Urothelium cell line (cell line): ENCODE measurements around the gene RABGAP1L.
A peak's percentile ranks its signal among the peaks of the same experiment; 100 is the strongest.

Experiments
- DNase-seq: peaks from one replicate; pipeline ENCODE4 v3.0.0; 2011; ENCODE audit warnings: low spot score, mixed read lengths
- FAIRE-seq: peaks from 2 replicates; lab custom pipeline; 2011; peaks lifted over from hg19 to GRCh38; lab: Jason Lieb, UNC

RABGAP1L gene

DNA sequence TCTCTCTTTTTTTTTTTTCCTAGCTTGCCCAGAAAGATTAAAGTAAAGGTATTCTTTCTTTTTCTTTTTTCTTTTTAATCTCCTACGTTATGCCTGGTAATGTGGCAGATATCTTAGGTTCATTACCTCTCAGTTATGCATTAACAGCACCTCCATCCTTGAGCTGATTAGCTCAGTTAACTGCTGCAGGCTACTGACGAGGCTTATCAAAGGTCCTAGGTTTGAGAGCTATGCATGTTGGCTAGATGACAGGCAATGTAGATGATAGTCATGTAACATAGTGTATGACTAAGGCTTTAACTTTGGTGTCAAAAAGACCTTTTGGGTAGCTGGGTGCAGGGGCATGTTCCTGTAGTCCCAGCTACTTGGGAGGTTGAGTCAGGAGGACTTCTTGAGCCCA is 786.7 kb downstream of the RABGAP1L start:
- FAIRE-seq (no peak), DNase-seq (no peak)

GRCh38 chr1:174949061-174949460 is 789.7 kb downstream of the RABGAP1L start:
- DNase-seq (no peak), FAIRE-seq (no peak)

DNA sequence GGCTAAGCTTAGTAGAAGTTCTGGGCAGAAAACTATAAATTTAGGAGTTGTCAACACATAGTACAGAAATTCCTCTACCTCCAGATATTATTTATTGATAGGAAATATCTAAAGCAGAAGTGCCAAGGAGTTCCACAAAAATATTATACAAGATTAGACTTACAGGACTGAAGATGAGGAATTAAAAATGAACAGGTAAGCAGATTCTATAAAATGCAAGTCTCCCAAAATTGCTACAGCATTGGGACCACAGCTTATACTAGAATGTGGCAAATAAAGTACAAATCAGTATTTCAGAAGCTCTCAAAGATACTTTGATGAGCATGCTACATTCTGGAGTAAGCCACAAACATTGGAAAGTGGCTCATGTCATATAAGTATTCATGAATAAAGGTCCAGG is 790.3 kb downstream of the RABGAP1L start:
- DNase-seq (no peak), FAIRE-seq (no peak)

- FAIRE-seq: no peak
- no peak for DNase-seq
These were observed 794.2 kb downstream of the RABGAP1L start for GRCh38 chr1:174953285-174954072.

GRCh38 chr1:174954073-174954460 is 794.7 kb downstream of the RABGAP1L start:
- FAIRE-seq (no peak), DNase-seq (no peak)

- no peak for DNase-seq
- FAIRE-seq: no peak
These were observed 795.6 kb downstream of the RABGAP1L start for GRCh38 chr1:174954671-174955669.

DNA sequence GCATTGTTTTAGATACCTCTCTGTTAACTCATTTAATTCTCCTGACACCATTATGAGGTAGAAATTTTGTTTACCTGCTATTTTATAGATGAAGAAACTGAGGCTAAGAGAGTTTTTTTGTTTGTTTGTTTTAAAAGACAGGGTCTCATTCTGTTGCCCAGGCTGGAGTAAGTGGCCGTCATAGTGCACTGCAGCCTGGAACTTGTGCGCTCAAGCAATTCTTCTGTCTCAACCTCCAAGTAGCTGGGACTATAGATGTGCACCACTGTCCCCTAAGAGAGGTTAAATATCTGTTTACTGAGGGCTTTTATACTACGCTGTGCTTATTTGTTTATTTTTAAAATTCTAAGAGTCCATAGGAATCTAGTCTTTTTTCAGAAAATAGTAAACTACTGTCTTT is 796.8 kb downstream of the RABGAP1L start:
- FAIRE-seq (no peak), DNase-seq (no peak)

DNA sequence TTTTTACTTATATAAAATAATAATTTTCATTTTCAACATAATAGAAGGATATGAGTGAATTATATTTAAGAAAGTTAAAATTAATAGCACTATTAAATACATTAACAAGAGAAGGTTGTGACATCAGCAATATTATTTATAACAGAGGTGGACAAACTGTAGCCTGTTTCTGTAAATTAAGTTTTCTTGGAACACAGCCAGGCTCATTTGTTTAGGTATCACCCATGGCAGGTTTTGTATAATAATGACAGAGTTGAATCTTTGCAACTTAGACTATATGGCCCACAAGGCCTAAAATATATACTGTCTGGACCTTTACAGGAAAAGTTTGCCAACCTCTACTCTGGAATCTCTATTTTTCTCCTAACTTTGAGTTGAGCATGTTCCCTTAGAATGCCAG is 797.7 kb downstream of the RABGAP1L start:
- no peak for DNase-seq
- FAIRE-seq: no peak

DNA sequence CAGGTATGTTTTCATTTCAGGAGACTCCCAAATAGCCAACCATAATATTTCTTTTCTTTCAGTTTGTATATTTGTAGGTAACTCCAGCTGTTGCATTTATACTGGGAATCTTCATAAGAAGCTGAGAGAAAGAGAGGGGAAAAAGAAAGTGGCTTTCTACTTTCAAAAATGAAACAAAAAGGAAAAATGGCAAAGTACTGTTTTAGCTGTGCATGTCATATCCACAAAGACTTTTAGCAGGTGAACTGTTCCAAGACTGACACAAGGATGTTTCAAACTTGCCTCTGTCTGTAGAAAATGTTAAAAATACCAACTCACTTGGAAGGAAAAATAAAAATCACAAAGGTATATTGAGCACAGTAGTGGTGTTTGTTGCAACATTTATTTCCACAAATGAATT is 798.5 kb downstream of the RABGAP1L start:
- FAIRE-seq: no peak
- no peak for DNase-seq

DNA sequence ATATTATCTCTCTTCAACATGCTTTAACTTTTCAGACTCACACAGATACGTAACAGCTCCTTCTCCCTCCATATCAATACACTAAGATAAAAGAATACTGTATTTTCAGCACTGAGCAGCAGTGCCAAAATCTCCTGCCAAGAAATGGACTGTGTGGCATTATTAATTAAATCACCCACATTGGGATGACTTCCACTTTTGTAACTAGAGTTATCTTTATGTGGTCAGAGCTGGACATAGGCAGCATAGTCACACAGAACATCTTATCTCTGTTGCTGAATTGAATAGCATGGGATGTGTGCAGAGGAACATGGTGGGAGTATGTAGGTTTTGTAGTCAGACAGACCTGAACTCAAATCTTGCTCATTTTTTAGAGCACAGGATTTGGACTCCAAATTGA is 799.1 kb downstream of the RABGAP1L start:
- no peak for DNase-seq
- FAIRE-seq: no peak

- DNase-seq (no peak), FAIRE-seq (no peak)
These were observed 801.0 kb downstream of the RABGAP1L start for GRCh38 chr1:174960362-174960761.

- FAIRE-seq: no peak
- no peak for DNase-seq
These were observed 804.3 kb downstream of the RABGAP1L start for GRCh38 chr1:174963529-174964125.

DNA sequence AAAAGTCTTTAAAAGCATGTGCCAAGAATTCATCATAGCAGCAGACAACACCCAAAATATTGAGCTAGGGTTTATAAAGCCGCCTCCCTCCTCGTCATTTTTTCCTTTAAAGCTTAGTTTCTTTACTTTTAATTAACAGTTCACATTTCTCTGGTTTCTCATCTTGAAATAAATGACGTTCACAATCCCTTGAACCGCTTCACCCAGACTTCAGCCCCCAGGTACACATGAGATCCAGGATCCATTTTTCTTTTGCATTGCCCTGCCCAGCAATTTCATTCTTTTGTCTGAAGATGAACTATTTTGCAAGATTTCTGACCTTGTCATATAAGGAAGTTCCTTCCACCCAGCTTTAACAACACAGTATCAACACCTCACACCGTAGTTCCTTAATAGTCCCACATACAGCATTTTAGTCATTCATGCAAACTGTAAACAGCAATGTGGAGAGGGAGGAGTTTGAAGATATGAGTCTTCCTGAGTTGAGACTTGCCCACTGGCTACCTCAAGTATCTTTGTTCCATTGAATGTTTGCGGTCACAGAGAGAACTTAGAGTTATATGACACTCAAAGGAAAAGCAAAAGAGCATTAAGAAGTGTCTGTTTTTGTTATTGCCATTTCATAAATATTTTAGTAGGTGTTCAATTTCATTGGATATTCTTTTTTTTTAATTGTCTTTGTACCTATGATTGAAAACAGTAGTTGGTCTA is 805.1 kb downstream of the RABGAP1L start:
- FAIRE-seq (no peak), DNase-seq (no peak)

DNA sequence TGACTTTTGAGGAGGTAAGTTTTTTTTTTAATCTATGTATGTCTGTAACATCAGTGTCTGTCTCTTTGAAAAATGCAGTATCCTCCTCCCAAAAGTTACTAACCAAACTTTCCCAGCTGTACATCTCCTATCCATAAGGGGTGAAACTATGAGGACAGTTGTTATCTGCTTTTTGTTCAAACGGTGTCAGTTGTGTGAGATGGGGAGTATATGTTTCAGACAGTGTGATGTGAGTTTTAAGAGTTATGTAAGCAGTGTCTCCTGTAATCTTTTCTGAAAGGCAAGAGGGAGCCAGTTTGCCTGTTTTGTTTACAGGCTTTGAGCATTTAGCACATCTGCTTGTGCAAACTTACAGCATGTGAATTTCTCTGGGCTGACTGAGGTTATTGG is 805.6 kb downstream of the RABGAP1L start:
- no peak for DNase-seq
- no peak for FAIRE-seq

GRCh38 chr1:174965362-174966007 is 806.2 kb downstream of the RABGAP1L start:
- DNase-seq (no peak), FAIRE-seq (no peak)

DNA sequence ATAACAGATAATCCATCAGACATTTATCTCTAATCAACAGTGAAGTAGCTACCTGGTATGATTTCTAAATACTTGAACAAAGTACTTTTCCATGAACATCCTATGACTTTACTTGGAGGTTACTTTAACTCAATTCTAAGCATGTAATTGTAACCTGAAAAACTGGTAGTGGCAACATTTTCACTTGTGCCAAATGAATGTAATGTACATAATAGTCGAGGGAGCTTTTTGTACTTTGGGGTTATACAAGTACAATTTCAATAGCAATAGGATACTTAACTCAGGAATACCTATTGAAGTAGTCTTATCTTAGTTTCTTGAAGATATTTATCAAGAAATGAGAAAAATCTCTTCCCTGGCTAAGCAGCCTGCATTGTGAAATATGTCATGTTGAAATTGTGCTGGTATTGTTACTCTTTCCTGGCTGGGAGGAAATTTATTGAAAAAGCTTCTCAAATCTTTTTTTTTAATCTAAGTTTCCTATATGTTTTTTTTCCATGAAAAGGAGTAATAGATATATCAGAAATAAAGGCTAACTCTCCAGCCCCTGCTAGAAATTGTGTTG is 806.8 kb downstream of the RABGAP1L start:
- no peak for DNase-seq
- FAIRE-seq: no peak

DNA sequence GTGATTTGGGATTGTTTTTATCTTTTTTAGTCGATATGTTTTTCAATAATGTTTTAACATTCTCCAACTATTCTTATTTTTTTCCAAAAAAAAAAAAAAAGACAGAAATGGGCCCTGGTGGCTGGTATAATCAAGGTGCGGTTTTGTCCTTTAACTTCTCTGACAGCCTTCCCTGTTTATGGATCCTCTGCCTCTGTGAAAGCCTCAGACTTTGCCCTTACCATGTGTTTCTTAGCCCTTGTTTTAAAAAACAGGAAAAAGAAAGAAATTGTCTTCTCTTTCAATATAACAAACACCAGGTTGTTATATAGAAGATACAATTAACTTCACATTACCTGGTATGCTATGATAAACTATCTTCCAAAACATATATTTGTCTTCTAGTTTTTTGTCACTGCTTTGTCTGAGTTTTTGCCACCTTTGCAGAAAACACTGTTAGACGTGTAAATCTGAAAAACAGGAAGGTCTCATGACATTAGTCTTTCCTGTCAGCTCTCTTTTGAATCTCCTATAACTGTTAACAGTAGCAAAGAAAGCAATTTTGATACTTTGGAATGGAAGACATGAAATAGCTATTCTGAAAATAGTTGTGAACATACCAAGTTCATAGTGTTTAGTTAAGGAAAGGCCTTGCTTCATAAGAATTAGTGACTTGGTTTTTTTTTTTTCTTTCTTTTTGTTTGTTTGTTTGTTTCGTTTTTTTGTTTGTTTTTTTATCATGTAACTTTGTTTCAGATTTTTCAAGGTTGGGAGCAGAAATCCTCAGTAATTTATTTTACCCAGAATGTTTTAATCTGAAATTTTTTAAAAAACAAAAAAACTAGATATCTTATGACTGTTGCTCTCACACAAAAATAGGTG is 808.8 kb downstream of the RABGAP1L start:
- DNase-seq (no peak), FAIRE-seq (no peak)

- FAIRE-seq (no peak), DNase-seq (peak; percentile 42)
These were observed 809.5 kb downstream of the RABGAP1L start for GRCh38 chr1:174968750-174969244.

DNA sequence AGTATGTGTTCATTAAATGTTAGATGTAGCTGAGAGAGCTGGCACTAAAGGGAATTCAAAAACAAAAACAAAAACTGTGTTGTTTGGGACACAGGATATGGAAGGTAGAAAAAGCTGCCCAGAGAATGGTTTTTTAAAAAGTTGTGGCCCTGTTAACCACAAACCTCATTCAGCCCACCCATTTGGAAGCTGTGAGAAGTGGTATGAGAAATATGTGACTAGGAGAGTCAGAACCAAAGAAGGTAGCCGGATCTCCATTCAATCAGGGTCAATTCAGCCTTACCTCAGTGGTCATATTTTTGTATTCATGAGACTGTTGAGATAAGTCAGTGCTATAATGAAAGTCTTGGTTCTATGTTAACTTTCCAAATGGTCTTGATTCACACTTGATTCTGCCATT is 810.7 kb downstream of the RABGAP1L start:
- DNase-seq (peak; percentile 36), FAIRE-seq (no peak)
